ENCODE measurements around the gene FOXO6. TPM values are rescaled to one million over a fixed set of nuclear protein-coding genes. Genes with fewer than 3 reads are reported as not detected.

The FOXO6 gene
- total RNA-seq, 1 donor from 2014 or later = 0.55 TPM

DNA sequence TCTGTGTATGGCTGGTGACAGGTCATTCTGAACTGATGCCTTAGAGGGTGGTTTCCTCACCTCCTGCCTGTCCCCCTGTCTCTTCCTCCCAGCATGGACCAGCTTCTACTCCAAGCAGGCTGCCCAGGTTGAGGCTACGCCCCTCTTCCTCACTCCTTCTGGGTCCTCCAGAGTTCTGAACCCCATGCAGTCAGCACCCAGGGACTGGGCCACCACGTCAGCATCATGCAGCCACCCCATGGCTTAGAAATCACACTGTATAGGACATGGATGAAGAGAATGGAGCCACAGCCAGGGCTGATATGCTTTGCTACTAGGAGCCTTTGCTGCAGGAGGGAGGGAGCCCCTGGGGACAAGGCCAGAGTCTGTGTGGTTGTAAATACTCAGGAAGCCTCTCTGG is 8.3 kb downstream of the FOXO6 start:
- Mint-ChIP-seq H3K4me1 (peaks cover 13% of the 10 kb centered on the region), H3K27ac (no peak overlapping the region), H3K9me3 (no peaks in the 10 kb centered on the region), H3K27me3 (peaks cover 44% of the 10 kb centered on the region), H3K4me3 (no peak overlapping the region), H3K36me3 (ENCODE audit: low read depth) (no peaks in the 10 kb centered on the region)
- ChIA-PET POLR2A (no interaction called here), CTCF (no interaction called here)
- intact Hi-C loops (cut with micrococcal nuclease) = loop anchor here (10.0 kb wide), 2 partner anchors 665 to 1565 kb away; no protein-coding TSS in a partner anchor
- DNase-seq = no peak
- no peak for TF ChIP-seq CTCF (IDR thresholded peaks at IDR 0.05)
- no peak for ATAC-seq (ENCODE audit: low read depth)

DNA sequence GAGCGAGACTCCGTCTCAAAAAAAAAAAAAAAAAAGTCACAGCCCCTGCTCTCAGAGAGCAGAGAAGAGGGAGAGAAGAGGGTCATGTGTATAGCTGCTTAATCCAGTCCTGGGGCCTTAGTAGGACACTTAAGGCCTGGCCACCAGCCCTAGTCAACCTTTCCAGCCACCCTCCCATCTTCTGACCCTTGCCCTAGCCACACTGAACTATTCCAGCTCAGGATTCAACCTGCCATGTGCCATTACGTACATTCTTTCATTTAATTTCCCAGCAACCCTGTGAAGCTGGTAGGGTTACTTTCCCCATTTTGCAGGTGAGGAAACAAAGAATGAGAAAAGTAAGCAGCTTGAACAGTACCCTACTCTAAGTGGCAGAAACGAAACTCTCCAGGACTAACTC is 9.0 kb downstream of the FOXO6 start:
- Mint-ChIP-seq H3K27ac (no peak overlapping the region), H3K4me1 (peaks cover 12% of the 10 kb centered on the region), H3K9me3 (no peaks in the 10 kb centered on the region), H3K4me3 (no peak overlapping the region), H3K36me3 (ENCODE audit: low read depth) (no peaks in the 10 kb centered on the region), H3K27me3 (peaks cover 42% of the 10 kb centered on the region)
- DNase-seq (no peak), ATAC-seq (ENCODE audit: low read depth) (no peak)
- intact Hi-C loops (cut with micrococcal nuclease) = no loop called here
- ChIA-PET CTCF (no interaction called here), POLR2A (no interaction called here)
- TF ChIP-seq CTCF (IDR thresholded peaks at IDR 0.05) = no peak

DNA sequence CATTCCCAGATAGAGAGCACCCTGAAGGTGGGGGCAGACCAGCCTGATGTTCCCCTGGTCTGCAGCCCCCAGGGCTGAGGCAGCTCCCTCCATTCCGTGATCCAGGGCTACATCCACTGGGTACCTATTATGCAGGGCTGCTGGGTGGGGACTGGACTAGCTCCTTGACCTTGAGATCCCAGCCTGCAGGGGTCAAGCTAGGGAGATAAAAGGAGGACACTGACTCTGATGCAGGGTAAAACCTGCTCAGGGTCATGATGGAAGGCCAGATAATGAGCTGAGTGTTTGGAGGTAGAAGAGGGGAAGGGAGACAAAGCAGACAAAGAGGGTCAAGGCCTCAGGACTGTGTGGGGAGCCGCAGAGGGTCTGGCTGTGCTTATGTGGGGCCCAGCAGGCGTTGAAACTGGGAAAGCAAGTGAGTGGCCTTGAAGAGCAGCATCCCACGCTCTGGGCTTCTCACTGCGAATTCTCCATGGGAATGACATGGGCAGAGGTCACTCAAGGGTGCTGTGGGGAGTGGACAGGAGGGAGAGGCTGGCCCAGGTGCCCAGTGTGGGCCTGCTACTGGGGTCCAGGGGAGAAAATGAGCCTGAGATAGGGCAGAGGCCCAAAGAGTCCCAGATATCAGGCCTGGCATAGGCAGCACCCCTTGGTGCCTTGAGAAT is 9.7 kb downstream of the FOXO6 start:
- Mint-ChIP-seq H3K27me3 (peaks cover 44% of the 10 kb centered on the region), H3K9me3 (no peaks in the 10 kb centered on the region), H3K4me1 (peaks cover 8% of the 10 kb centered on the region), H3K4me3 (no peak overlapping the region), H3K27ac (no peak overlapping the region), H3K36me3 (ENCODE audit: low read depth) (no peaks in the 10 kb centered on the region)
- CTCF ChIA-PET = no interaction called here
- DNase-seq (no peak), ATAC-seq (ENCODE audit: low read depth) (no peak)
- POLR2A ChIA-PET = no interaction called here
- intact Hi-C loops (cut with micrococcal nuclease) = no loop called here
- TF ChIP-seq CTCF (IDR thresholded peaks at IDR 0.05) = no peak

- H3K9me3 Mint-ChIP-seq = no peaks in the 10 kb centered on the region
- no peak for ATAC-seq (ENCODE audit: low read depth)
These were observed 10.7 kb downstream of the FOXO6 start for GRCh38 chr1:41371630-41372599.

More at GRCh38 chr1:41371630-41372599, 10.7 kb downstream of the FOXO6 start:
- Mint-ChIP-seq H3K27ac (no peak overlapping the region), H3K4me3 (no peak overlapping the region), H3K4me1 (peaks cover 4% of the 10 kb centered on the region), H3K27me3 (peaks cover 44% of the 10 kb centered on the region), H3K36me3 (ENCODE audit: low read depth) (no peaks in the 10 kb centered on the region)
- POLR2A ChIA-PET = no interaction called here
- TF ChIP-seq CTCF (IDR thresholded peaks at IDR 0.05) = no peak
- intact Hi-C loops (cut with micrococcal nuclease) = no loop called here
- DNase-seq = no peak
- CTCF ChIA-PET = no interaction called here

Measured in activated B cell treated with CpG ODN at 0.5 μM for 24 hours (primary cell).